Lower leg skin (tissue), 4 donors: Measurements from ENCODE around the gene IRF1. TPM values are rescaled to one million over a fixed set of nuclear protein-coding genes. Genes with fewer than 3 reads are reported as not detected.

Experiments used
- DNase-seq, 2 donors: peaks; one replicate each; pipeline ENCODE4 v3.0.0-alpha.2; 2019; ENCODE audit warnings: low spot score in 2 of 2
- H3K4me3 ChIP-seq: fragments of 200-600 bp; sonication (generic); 2 replicates; pipeline ENCODE4 v1.5.1; 2017; ENCODE audit warnings: mild to moderate bottlenecking, low read depth; ENCODE audit not compliant: poor library complexity, severe bottlenecking
- CTCF ChIP-seq, 3 donors: fragments of 450-650 bp; IDR thresholded peaks; one replicate each; pipeline ENCODE4 v1.5.1; 2016; ENCODE audit warnings: antibody characterized with exemption in 3 of 3, mild to moderate bottlenecking in 3 of 3, moderate library complexity in 2 of 3
- POLR2A ChIP-seq, 2 donors: fragments of 450-650 bp; IDR thresholded peaks; one replicate each; pipeline ENCODE4 v1.6.1; 2016 to 2017; ENCODE audit warnings: antibody characterized with exemption in 2 of 2, mild to moderate bottlenecking in 1 of 2, moderate library complexity in 1 of 2
- WGBS, 2 donors: methylation state at CpG; one replicate each; pipeline ENCODE4 v1.1.5; 2018; 5-methylcytosine and 5-hydroxymethylcytosine counted together
- intact Hi-C: fragments of 100-400 bp; cut with DNase I; formaldehyde crosslinking; loops from one replicate; pipeline ENCODE4 v1.15.0; 2023; ENCODE audit warnings: low total_unique reads
- total RNA-seq, 4 donors: library from RNA; depleted of rRNA; stranded (reverse); fragments of >200 nt; gene quantifications; one replicate each; pipeline ENCODE4 v1.1.0, GENCODE V29; 2016

IRF1 gene
- total RNA-seq, 4 donors from 2014 or later = 9.6 to 15.0 (median 14.5) TPM

- DNase-seq = no peak
- TF ChIP-seq CTCF (IDR thresholded peaks at IDR 0.05) (no peak), POLR2A (IDR thresholded peaks at IDR 0.05) (no peak)
- 82 to 88% methylated on average over 3 of the region's 3 CpGs for WGBS, 2 donors
- intact Hi-C loops = no loop called here
- no peak overlapping the region for H3K4me3 ChIP-seq
These were observed 11.2 kb downstream of the IRF1 start for GRCh38 chr5:132479111-132479951.

GRCh38 chr5:132478366-132478871 is 12.2 kb downstream of the IRF1 start:
- no peak for DNase-seq
- 57 to 78% methylated on average over 4 of the region's 4 CpGs for WGBS, 2 donors
- intact Hi-C loops = no loop called here
- H3K4me3 ChIP-seq = no peak overlapping the region
- TF ChIP-seq CTCF (IDR thresholded peaks at IDR 0.05) = no peak
- no peak for TF ChIP-seq POLR2A (IDR thresholded peaks at IDR 0.05)

- TF ChIP-seq POLR2A (IDR thresholded peaks at IDR 0.05) = no peak
- no peak for TF ChIP-seq CTCF (IDR thresholded peaks at IDR 0.05)
- WGBS, 2 donors = 61 to 74% methylated on average over 10 of the region's 10 CpGs
- DNase-seq = no peak
- no peak overlapping the region for H3K4me3 ChIP-seq
- intact Hi-C loops = no loop called here
These were observed 12.7 kb downstream of the IRF1 start for GRCh38 chr5:132477784-132478365.

GRCh38 chr5:132476876-132477781 is 13.4 kb downstream of the IRF1 start:
- TF ChIP-seq POLR2A (IDR thresholded peaks at IDR 0.05) (no peak), CTCF (IDR thresholded peaks at IDR 0.05) (no peak)
- DNase-seq = no peak
- H3K4me3 ChIP-seq = no peak overlapping the region
- intact Hi-C loops = no loop called here
- 80 to 81% methylated on average over 7 of the region's 7 CpGs for WGBS, 2 donors

GRCh38 chr5:132475987-132476875 is 14.3 kb downstream of the IRF1 start:
- intact Hi-C loops = no loop called here
- DNase-seq = no peak
- WGBS, 2 donors = 87 to 88% methylated on average over 7 of the region's 8 CpGs
- TF ChIP-seq CTCF (IDR thresholded peaks at IDR 0.05) (no peak), POLR2A (IDR thresholded peaks at IDR 0.05) (no peak)
- no peak overlapping the region for H3K4me3 ChIP-seq
